ENCODE measurements around the gene AKT3. TPM values are rescaled to one million over a fixed set of nuclear protein-coding genes. Genes with fewer than 3 reads are reported as not detected.

The AKT3 gene
- total RNA-seq (10 to 100 TPM; 61.8 to 70.9 TPM), polyA plus RNA-seq (ENCODE audit: insufficient read depth, low read depth, low replicate concordance) (32.3 TPM)
- long read RNA-seq, donor 1, full-length matches to known transcripts, result 7 of 7 reads
- long read RNA-seq, donor 1, partial matches to known transcripts, result 0 of 7 reads
- long read RNA-seq, donor 1, other reads (novel, unspliced or antisense), result 0 of 7 reads
- long read RNA-seq, donor 2, full-length matches to known transcripts, result 6 of 15 reads
- long read RNA-seq, donor 2, partial matches to known transcripts, result 9 of 15 reads
- long read RNA-seq, donor 2, other reads (novel, unspliced or antisense), result 0 of 15 reads

GRCh38 chr1:243850202-243850451 is at the start of gene AKT3:
TSS of gene AKT3 (minus strand) at chr1:243850243. CDS start at chr1:243843170, 7,073 bp downstream.
- H3K27ac ChIP-seq, result peak within 1 kb of the TSS; percentile 98 to 99
- intact Hi-C loops (cut with DNase I; ENCODE audit: low total_unique reads), result no loop called here
- peaks cover 16% of the 10 kb centered on the region for H3K4me1 ChIP-seq
- DNase-seq, result no peak
- 0% methylated on average over 13 to 20 of the region's 32 CpGs for WGBS, 2 donors
- H3K4me3 ChIP-seq, result peak within 1 kb of the TSS; percentile 95 to 96
- no peaks in the 10 kb centered on the region for H3K27me3 ChIP-seq
- TF ChIP-seq POLR2A (IDR thresholded peaks at IDR 0.05) (no peak), CTCF (IDR thresholded peaks at IDR 0.05) (no peak)
- no peaks in the 10 kb centered on the region for H3K36me3 ChIP-seq (ENCODE audit: low read depth, missing control alignments)
- H3K9me3 ChIP-seq, result no peaks in the 10 kb centered on the region

GRCh38 chr1:243898278-243898677 is 48.2 kb upstream of the AKT3 start:
- no peak for DNase-seq
- TF ChIP-seq CTCF (IDR thresholded peaks at IDR 0.05), result no peak
- no peak for TF ChIP-seq POLR2A (IDR thresholded peaks at IDR 0.05)
- 82 to 88% methylated on average over 2 of the region's 2 CpGs for WGBS, 2 donors
- no peak overlapping the region for H3K27ac ChIP-seq
- intact Hi-C loops (cut with DNase I; ENCODE audit: low total_unique reads), result no loop called here
- no peaks in the 10 kb centered on the region for H3K9me3 ChIP-seq
- no peaks in the 10 kb centered on the region for H3K4me1 ChIP-seq
- no peaks in the 10 kb centered on the region for H3K36me3 ChIP-seq (ENCODE audit: low read depth, missing control alignments)
- H3K4me3 ChIP-seq, result no peak overlapping the region
- H3K27me3 ChIP-seq, result no peaks in the 10 kb centered on the region

- Histone ChIP-seq H3K36me3 (ENCODE audit: low read depth, missing control alignments) (no peaks in the 10 kb centered on the region), H3K27me3 (no peaks in the 10 kb centered on the region), H3K4me3 (no peak overlapping the region), H3K4me1 (no peaks in the 10 kb centered on the region), H3K27ac (no peak overlapping the region), H3K9me3 (no peaks in the 10 kb centered on the region)
- DNase-seq, result no peak
- TF ChIP-seq CTCF (IDR thresholded peaks at IDR 0.05) (no peak), POLR2A (IDR thresholded peaks at IDR 0.05) (no peak)
- WGBS, 2 donors, result 84 to 88% methylated on average over 2 of the region's 2 CpGs
- intact Hi-C loops (cut with DNase I; ENCODE audit: low total_unique reads), result no loop called here
These were observed 46.3 kb upstream of the AKT3 start for GRCh38 chr1:243896313-243896712.

GRCh38 chr1:243892456-243892855 is 42.4 kb upstream of the AKT3 start:
- TF ChIP-seq POLR2A (IDR thresholded peaks at IDR 0.05) (no peak), CTCF (IDR thresholded peaks at IDR 0.05) (no peak)
- Histone ChIP-seq H3K9me3 (no peaks in the 10 kb centered on the region), H3K27me3 (no peaks in the 10 kb centered on the region), H3K27ac (no peak overlapping the region), H3K4me1 (no peaks in the 10 kb centered on the region), H3K4me3 (no peak overlapping the region), H3K36me3 (ENCODE audit: low read depth, missing control alignments) (no peaks in the 10 kb centered on the region)
- intact Hi-C loops (cut with DNase I; ENCODE audit: low total_unique reads), result no loop called here
- WGBS, 2 donors, result 83 to 90% methylated on average over 3 of the region's 3 CpGs
- no peak for DNase-seq

GRCh38 chr1:243890576-243890975 is 40.5 kb upstream of the AKT3 start:
- TF ChIP-seq POLR2A (IDR thresholded peaks at IDR 0.05) (no peak), CTCF (IDR thresholded peaks at IDR 0.05) (no peak)
- DNase-seq, result no peak
- Histone ChIP-seq H3K4me1 (no peaks in the 10 kb centered on the region), H3K27me3 (no peaks in the 10 kb centered on the region), H3K27ac (no peak overlapping the region), H3K9me3 (no peaks in the 10 kb centered on the region), H3K4me3 (no peak overlapping the region), H3K36me3 (ENCODE audit: low read depth, missing control alignments) (no peaks in the 10 kb centered on the region)
- intact Hi-C loops (cut with DNase I; ENCODE audit: low total_unique reads), result no loop called here
- 57 to 64% methylated on average over 2 of the region's 2 CpGs for WGBS, 2 donors
